GM21367 (cell line): ENCODE measurements around the gene S100A13.
"Not testable (repeated sequence)": the region's sequence is repeated elsewhere in the genome, so short reads cannot be mapped to it uniquely, and the experiment has no call there.

Experiments used
- ATAC-seq: cut with Tn5 transposase; IDR thresholded peaks from one replicate; pipeline ENCODE4 v1.9.1; 2021; ENCODE audit not compliant: unreplicated experiment

S100A13 gene

GRCh38 chr1:153608089-153608682, 19.1 kb downstream of the S100A13 start:
- no peak for ATAC-seq

DNA sequence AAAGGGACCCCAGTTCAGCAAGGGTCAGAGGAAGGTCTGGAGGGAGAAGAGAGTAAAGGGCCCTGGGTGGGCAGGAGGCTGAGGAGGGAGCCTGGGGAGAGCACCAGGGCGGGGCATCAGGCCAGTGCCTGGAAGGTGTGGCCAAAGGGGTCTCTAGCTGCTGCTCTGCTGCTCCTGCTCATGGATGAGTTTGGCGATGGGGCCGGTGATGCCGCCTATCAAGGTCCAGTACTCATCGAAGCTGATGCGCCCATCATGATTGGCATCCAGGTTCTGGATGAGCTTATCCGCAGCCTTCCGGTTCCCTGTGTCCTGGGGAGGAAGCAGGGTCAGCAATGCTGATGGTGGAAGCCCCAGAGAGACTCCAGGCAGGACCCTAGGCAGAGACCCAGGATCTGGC, 19.9 kb downstream of the S100A13 start:
- no peak for ATAC-seq

DNA sequence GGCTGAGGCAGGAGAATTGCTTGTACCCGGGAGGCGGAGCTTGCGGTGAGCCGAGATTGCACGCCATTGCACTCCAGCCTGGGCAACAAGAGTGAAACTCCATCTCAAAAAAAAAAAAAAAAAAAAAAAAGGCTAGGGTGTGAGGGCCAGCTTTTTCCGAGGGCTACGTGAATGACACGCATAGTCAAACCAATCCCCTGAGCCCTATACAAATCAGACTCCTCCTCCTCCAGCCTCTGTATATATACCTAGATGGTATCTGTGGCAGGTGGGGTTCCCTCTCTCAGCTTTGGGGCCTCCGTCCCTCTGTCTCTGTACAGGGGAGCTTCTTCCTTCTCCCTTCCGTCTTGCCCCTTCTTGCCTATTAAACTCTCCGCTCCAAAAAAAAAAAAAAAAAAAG, 21.1 kb downstream of the S100A13 start:
- no peak for ATAC-seq

- no peak for ATAC-seq
Measured at GRCh38 chr1:153602749-153603148, 24.6 kb downstream of the S100A13 start.

DNA sequence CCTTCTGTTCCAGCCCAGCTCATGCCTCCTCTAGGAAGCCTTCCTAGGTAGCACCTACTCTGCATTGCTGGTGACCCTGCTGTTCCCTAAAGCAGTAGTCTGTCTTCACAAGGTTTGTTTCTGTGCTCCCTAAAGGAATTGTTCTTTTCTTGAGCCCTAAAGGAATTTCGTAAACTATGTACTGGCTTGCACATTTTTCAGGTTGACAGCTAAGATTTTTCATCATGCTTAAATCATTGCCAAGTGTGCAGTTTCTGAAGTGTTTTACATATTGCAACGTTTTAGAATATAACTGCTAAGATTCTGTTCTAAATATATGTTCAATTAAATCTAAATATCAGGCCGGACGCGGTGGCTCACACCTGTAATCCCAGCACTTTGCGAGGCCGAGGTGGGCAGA, 27.5 kb downstream of the S100A13 start:
- ATAC-seq, result no peak

DNA sequence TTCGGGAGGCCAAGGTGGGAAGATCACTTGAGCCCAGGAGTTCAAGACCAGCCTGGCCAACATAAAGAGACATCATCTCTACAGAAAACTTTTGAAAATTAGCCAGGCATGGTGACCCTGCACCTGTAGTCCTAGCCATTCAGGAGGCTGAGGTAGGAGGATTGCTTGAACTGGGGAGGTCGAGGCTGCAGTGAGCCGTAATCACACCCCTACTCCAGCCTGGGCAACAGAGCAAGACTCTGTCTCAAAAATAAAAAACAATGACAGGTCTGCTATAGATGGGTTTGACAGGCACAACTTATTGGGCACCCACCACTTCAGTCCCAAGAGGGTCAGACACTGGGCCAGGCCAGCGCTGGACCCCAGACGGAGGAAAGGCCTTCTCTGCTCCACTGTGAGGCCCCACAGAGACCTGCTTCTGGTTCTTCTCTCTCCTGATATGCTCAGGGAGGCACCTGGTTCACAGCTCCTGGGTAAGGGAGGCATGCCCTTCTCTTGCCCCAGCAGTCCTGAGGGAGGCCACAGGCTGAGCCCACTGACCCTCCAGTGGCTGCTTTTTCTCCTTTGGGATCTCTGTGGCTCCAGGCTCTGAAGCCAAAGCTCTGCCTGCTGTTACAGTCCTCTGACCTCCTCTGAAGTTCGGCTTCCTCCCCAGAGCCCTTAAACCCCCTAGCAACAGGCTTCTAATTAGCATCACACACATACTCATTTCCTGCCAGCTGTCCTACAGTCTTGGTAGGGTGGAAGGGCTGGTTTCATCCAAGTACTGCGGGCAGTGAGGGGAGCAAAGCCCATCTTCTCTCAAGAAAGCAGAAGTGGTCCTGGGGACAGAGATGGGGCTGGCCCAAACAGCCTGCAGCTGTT, 28.8 kb downstream of the S100A13 start:
- ATAC-seq, result peak; percentile 95

DNA sequence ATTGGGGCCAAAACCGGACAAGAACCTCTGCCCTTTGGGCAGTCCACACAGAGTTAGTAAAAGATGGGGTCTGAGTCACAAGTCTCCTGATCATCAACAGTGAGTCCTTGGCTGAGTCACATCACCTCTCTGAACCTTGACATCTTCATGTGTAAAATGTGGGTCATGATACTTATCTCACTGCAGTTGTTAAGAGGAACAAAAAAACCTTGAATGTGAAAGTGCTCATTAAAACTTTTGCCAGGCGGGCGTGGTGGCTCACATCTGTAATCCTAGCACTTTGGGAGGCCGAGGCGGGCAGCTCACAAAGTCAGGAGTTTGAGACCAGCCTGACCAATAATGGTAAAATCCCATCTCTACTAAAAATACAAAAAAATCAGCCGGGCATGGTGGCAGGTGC, 30.1 kb downstream of the S100A13 start:
- ATAC-seq, result no peak

GRCh38 chr1:153592748-153593147, 34.6 kb downstream of the S100A13 start:
- no peak for ATAC-seq

DNA sequence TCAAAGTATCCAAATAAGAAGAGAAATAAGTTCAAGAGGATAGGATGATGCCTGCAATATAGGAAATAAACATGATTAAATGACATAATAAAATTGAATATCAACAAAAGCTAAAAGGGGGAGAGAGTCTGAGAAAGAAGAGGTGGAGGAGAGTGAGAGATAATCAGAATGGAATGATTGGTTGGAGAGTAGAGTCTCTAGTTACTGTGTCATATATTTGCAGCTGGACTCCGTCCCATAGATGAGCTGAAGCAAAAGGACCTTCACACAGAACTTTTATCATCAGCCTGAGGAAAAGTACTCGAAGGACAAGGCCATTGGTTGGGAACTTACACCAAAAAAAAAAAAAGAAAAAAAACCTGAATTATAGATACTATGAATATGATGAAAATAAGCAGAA, 38.8 kb downstream of the S100A13 start:
- no peak for ATAC-seq

DNA sequence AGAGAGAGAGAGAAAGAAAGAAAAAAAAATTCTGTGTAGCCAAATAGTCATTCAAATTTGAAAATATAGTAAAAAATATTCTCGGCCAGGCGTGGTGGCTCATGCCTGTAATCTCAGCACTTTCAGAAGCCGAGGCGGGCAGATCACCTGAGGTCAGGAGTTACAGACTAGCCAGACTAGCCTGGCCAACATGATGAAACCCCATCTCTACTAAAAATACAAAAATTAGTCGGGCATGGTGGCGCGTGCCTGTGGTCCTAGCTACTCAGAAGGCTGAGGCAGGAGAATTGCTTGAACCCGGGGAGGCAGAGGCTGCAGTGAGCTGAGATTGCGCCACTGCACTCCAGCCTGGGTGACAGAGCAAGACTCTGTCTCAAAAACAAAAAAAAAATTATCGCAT, 39.3 kb downstream of the S100A13 start:
- not testable (repeated sequence) for ATAC-seq

- no peak for ATAC-seq
Measured at GRCh38 chr1:153587314-153587713, 40.0 kb downstream of the S100A13 start.

GRCh38 chr1:153586347-153586746, 41.0 kb downstream of the S100A13 start:
- no peak for ATAC-seq

DNA sequence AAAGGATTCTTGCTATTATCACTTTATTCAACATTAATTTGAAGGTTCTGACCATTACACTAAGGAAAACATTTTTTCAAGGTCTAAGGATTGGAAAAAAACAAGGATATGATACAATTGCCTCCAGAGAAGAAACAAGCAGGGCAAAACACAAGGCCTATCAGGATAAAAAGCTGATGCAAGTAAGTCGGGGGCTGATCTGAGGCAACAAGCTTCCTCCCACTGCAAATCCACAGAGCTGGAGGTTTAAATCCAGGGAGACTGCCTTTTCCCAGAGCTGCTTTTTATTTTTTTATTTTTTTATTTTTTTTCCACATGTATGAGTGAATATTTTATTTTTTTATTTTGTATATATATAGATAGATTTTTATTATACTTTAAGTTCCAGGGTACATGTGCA, 42.3 kb downstream of the S100A13 start:
- no peak for ATAC-seq

DNA sequence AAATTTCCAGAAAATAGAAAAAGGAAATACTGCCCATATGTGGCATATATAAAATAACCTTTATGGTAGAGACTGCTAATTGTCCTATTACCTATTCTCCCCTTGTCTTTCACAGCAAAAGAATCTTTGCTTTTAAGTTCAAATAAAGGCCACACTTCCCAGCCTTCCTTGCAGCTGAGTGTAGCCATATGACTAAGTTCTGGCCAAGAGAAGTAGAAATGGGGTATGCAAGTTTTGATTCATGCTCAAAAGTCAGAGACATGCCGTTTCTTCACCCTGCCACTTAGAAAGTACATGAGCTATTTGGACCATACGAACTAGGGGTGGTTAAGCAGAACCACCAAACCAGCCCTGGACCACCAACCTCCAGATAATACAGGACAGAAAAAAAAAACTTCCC, 43.3 kb downstream of the S100A13 start:
- ATAC-seq, result no peak

DNA sequence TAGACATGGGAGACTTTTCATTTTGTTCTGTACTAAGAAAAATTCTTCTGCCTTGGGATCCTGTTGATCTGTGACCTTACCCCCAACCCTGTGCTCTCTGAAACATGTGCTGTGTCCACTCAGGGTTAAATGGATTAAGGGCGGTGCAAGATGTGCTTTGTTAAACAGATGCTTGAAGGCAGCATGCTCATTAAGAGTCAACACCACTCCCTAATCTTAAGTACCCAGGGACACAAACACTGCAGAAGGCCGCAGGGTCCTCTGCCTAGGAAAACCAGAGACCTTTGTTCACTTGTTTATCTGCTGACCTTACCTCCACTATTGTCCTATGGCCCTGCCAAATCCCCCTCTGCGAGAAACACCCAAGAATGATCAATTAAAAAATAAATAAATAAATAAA, 43.8 kb downstream of the S100A13 start:
- ATAC-seq, result not testable (repeated sequence)

GRCh38 chr1:153582836-153583235, 44.5 kb downstream of the S100A13 start:
- not testable (repeated sequence) for ATAC-seq

GRCh38 chr1:153578936-153579335, 48.4 kb downstream of the S100A13 start:
- no peak for ATAC-seq

DNA sequence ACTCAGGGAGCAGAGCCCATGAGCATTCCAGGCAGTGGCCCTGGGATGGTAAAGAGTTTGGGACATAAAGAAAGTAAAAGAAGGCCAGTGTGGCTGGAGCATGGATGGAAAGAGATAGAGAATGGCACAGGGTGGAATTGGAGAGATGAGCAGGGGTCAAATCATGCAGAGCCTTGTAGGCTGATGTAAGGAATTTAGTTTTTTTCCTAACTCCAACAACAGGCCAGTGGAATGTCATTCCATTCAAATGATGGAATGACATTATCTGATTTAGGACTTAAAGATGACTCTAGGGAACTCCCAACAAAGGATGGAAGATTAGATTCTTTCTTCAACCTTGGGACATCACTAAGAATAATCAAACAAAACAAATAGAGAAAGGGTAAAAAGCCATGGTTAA, 48.8 kb downstream of the S100A13 start:
- no peak for ATAC-seq

DNA sequence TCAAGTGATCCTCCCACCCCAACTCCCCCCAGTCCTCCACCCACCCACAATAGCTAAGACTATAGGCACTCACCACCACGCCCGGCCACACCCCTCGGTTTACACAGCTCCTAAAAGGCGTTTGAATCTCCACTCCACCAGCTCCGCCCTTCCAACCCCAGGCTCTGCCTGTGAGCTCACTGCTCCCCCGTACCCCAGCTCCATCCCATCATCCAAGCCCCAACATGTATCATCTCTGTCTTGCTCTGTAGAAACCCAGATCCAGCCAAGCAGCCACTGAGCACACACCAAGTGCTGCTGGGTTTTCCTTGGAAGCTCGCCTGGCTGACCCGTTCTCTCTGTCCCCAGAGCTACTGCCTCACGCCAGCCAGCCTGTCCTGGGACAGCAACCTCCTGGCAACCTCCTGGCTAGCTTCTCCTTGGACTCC, 49.7 kb downstream of the S100A13 start:
- no peak for ATAC-seq

- no peak for ATAC-seq
Measured at GRCh38 chr1:153577138-153577537, 50.2 kb downstream of the S100A13 start.

DNA sequence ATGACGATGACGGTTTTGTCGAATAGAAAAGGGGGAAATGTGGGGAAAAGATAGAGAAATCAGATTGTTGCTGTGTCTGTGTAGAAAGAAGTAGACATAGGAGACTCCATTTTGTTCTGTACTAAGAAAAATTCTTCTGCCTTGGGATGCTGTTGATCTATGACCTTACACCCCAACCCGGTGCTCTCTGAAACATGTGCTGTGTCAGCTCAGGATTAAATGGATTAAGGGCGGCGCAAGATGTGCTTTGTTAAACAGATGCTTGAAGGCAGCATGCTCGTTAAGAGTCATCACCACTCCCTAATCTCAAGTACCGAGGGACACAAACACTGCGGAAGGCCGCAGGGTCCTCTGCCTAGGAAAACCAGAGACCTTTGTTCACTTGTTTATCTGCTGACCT, 51.8 kb downstream of the S100A13 start:
- ATAC-seq, result not testable (repeated sequence)

- not testable (repeated sequence) for ATAC-seq
Measured at GRCh38 chr1:153575081-153575491, 52.2 kb downstream of the S100A13 start.
